Adrenal gland (tissue), 5 donors: ENCODE results near the gene B3GNT2.

Source experiments
- CTCF ChIP-seq, 6 experiments: fragments of 450-650 bp in 4 of 6; fragments of 200-600 bp in 2 of 6; sonication (generic) in 1 of 6; IDR thresholded peaks; 1 replicate in 5 of 6; 2 replicates in 1 of 6; pipeline versions ENCODE4 v1.5.1 to v1.8.0; 2016 to 2021; ENCODE audit warnings: antibody characterized with exemption in 6 of 6, mild to moderate bottlenecking in 2 of 6, moderate library complexity in 1 of 6
- POLR2A ChIP-seq, 2 donors: fragments of 450-650 bp; IDR thresholded peaks; one replicate each; pipeline ENCODE4 v1.6.1; 2017; ENCODE audit warnings: antibody characterized with exemption in 2 of 2, mild to moderate bottlenecking in 2 of 2, moderate library complexity in 1 of 2
- donor health status: DM: no; HTN: no; CAD: no.

- TF ChIP-seq CTCF (IDR thresholded peaks at IDR 0.05) (no peak), POLR2A (IDR thresholded peaks at IDR 0.05) (no peak)
Measured at GRCh38 chr2:62250239-62250638, 54.3 kb downstream of the B3GNT2 start.
